GM21515 (cell line): ENCODE measurements around the gene TTLL5.
"Not testable (repeated sequence)": the region's sequence is repeated elsewhere in the genome, so short reads cannot be mapped to it uniquely, and the experiment has no call there.

Experiments used
- ATAC-seq: cut with Tn5 transposase; IDR thresholded peaks from one replicate; pipeline ENCODE4 v1.9.1; 2021; ENCODE audit not compliant: unreplicated experiment

Gene TTLL5

GRCh38 chr14:75904311-75904710 lies 243.3 kb downstream of the TTLL5 start:
- ATAC-seq, result no peak

- no peak for ATAC-seq
Measured at GRCh38 chr14:75905147-75905904, 244.3 kb downstream of the TTLL5 start.

- no peak for ATAC-seq
Measured at GRCh38 chr14:75906228-75906627, 245.2 kb downstream of the TTLL5 start.

DNA sequence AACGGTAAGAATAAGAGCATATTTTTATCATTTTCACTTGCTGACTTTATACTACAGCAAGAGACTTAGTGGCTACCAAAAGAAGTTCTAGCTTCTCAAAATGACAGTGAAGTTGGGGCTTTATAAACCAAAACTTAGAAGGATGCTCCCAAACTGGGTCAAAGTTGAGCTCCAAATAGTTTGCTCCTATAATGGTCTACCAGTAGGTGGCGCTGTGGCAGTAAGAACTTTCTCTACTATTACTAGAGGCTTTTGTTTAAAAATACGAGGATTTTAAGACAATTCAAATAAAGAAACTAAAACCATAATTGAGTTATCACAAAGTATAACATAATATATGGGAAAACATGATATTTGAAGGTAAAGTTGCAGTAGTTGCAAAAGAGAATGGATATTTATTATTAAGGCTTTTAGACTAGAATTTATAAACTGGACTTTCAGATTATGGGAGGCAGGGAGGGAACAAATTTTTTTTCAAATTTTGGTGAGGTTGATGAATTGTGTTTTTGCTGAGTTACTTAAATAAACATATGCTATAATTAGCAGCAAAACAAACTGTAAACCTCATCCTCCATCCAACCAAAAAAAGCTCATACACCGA lies 245.7 kb downstream of the TTLL5 start:
- ATAC-seq, result no peak

GRCh38 chr14:75907756-75908359 lies 246.8 kb downstream of the TTLL5 start:
- no peak for ATAC-seq

GRCh38 chr14:75909630-75910029 lies 248.6 kb downstream of the TTLL5 start:
- no peak for ATAC-seq

DNA sequence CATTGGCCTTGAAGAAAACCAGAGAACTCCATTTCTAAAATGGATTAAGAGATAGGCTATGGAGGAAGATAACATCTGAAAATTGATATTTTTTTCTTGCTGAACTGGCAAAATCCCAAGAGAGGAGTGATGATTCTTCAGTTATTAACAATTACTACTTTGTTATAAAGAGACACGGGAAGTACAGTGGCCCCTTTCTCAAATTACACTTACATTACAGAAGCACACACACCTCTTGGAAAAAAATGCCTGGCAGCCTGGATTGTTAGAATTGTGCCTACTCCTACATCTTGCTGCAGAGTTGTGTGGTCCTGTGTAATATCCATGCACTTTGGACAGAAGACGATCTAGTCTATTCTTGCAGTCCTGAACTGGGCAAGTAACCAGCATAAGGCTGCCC lies 249.0 kb downstream of the TTLL5 start:
- no peak for ATAC-seq

- no peak for ATAC-seq
Measured at GRCh38 chr14:75911883-75912282, 250.8 kb downstream of the TTLL5 start.

- ATAC-seq, result no peak
Measured at GRCh38 chr14:75913183-75913582, 252.1 kb downstream of the TTLL5 start.

DNA sequence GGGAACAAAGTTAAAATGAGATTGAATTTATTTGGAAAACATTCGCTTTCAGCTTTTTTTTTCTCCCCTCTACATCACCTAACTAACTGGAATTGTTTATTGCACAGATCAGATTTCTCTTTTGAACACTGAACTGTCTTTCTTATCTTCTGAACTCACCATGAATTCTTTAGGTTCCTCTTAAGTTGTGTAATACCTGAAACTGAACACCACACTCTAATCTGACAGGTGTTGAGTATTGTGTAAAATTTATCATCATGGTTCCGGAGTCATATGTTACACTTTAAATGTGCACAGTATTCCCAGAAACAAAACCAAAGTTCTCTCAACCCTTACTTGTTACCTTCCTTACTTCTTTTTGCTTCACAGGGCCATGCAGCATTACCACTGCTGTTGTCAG lies 254.0 kb downstream of the TTLL5 start:
- no peak for ATAC-seq

- no peak for ATAC-seq
Measured at GRCh38 chr14:75917322-75917945, 256.4 kb downstream of the TTLL5 start.

- ATAC-seq, result no peak
Measured at GRCh38 chr14:75917946-75918335, 256.9 kb downstream of the TTLL5 start.

- not testable (repeated sequence) for ATAC-seq
Measured at GRCh38 chr14:75920421-75920820, 259.4 kb downstream of the TTLL5 start.

GRCh38 chr14:75925141-75925840 lies 264.2 kb downstream of the TTLL5 start:
- ATAC-seq, result not testable (repeated sequence)

DNA sequence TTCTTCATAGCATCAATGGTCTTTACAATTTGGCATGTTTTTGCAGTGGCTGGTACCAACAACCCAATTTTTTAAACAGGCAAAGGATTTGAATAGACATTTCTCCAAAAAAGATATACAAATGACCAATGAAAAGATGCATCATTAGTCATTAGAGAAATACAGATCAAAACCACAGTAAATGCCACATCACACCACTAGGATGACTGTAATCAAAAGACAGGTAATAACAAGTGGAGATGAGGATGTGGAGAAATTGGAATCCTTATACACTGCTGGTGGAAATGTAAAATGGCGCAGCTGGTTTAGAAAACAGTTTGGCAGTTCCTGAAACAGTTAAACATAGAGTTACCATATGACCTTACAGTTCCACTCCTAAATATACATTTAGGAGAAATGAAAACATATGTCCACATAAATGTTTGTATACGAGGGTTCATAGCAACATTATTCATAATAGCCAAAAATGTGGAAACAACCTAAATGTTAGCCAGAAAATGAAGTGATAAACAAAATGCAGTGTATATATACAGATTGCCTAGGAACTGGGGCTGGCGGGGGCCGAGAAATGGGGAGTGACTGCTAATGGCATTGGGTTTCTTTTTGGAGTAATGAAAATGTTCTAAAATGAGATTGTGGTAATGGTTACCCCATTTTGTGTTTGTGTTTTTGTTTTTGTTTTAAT lies 265.5 kb downstream of the TTLL5 start:
- ATAC-seq, result no peak

GRCh38 chr14:75927564-75928087 lies 266.6 kb downstream of the TTLL5 start:
- ATAC-seq, result no peak

DNA sequence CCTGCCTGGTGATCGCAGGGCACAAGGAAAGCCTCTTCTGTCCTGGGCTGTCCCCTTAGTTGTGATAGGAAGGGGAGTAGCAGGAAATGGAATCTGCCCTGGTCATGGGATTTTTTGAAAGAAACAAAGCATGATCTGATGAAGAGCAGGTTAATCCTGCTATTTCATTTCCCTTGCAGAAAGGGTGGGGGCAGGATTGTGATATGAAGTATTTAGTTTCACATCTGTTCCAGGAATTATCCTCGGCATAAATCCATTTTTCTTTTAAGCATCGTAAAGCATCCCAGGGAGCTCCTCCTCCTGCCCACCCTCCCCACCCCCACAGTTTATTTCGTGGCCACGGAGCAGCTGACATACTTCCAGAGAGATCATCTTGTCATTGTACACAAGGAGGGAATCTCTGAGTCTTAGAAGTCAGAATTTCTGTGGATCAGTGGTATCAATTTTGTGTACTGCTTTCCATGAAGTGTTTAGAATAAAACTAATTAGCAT lies 267.7 kb downstream of the TTLL5 start:
- ATAC-seq, result no peak

GRCh38 chr14:75933712-75934296 lies 272.8 kb downstream of the TTLL5 start:
- no peak for ATAC-seq

DNA sequence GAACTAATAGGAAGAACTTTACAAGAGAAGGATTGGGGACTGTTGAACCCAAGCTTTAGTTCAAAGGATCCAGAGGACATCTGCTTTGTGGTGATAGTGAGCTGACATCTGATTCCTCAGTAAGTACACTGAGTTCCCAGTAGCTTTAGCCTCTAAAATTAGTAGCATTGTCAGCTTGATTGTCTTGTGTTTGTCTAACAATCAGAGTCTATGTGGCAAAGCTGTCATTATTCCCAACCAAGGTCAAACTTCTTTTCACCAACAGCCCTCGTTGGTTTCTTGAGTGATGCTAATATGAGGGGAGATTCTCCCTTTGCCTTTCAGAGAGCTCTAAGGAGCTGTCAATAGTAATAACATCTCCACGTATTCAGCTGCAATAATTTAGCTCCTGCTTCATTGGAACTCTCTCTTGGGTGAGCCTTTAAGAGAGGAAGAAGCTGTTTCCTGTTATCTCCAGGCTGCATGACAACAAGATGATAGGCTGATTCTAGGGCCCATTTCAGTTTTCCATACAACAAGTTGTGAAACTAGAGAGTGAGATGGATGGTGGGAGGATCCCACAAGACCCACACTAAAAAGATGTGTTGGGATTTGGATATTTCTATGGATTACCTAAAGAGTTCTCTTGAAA lies 274.1 kb downstream of the TTLL5 start:
- no peak for ATAC-seq
